HG02610 (cell line): ENCODE data around the gene ADSS1.
"Not testable (repeated sequence)": the region's sequence is repeated elsewhere in the genome, so short reads cannot be mapped to it uniquely, and the experiment has no call there.

Source experiments
- ATAC-seq: cut with Tn5 transposase; IDR thresholded peaks from one replicate; pipeline ENCODE4 v1.9.1; 2021; ENCODE audit warnings: mild to moderate bottlenecking, moderate library complexity; ENCODE audit not compliant: unreplicated experiment

The ADSS1 gene

GRCh38 chr14:104714066-104714465 is 10.0 kb upstream of the ADSS1 start:
- ATAC-seq, result no peak

- no peak for ATAC-seq
Measured at GRCh38 chr14:104714681-104715080, 9.3 kb upstream of the ADSS1 start.

- no peak for ATAC-seq
Measured at GRCh38 chr14:104715416-104715815, 8.6 kb upstream of the ADSS1 start.

- ATAC-seq, result no peak
Measured at GRCh38 chr14:104715871-104716270, 8.2 kb upstream of the ADSS1 start.

GRCh38 chr14:104717137-104717536 is 6.9 kb upstream of the ADSS1 start:
- ATAC-seq, result no peak

GRCh38 chr14:104717646-104718045 is 6.4 kb upstream of the ADSS1 start:
- no peak for ATAC-seq

- ATAC-seq, result no peak
Measured at GRCh38 chr14:104718147-104718546, 5.9 kb upstream of the ADSS1 start.

- ATAC-seq, result no peak
Measured at GRCh38 chr14:104718871-104719270, 5.2 kb upstream of the ADSS1 start.

- no peak for ATAC-seq
Measured at GRCh38 chr14:104719343-104719742, 4.7 kb upstream of the ADSS1 start.

GRCh38 chr14:104721505-104722431 is 2.3 kb upstream of the ADSS1 start:
- no peak for ATAC-seq

- ATAC-seq, result no peak
Measured at GRCh38 chr14:104722938-104723650, 935 bp upstream of the ADSS1 start.

- ATAC-seq, result no peak
Measured at GRCh38 chr14:104724407-104724980, 465 bp downstream of the ADSS1 start.

- no peak for ATAC-seq
Measured at GRCh38 chr14:104724981-104725771, 1.1 kb downstream of the ADSS1 start.

- ATAC-seq, result no peak
Measured at GRCh38 chr14:104725772-104726548, 1.9 kb downstream of the ADSS1 start.

GRCh38 chr14:104726600-104727451 is 2.8 kb downstream of the ADSS1 start:
- ATAC-seq, result no peak

- no peak for ATAC-seq
Measured at GRCh38 chr14:104728631-104729030, 4.6 kb downstream of the ADSS1 start.

- ATAC-seq, result not testable (repeated sequence)
Measured at GRCh38 chr14:104729176-104729834, 5.3 kb downstream of the ADSS1 start.

- ATAC-seq, result no peak
Measured at GRCh38 chr14:104729835-104730181, 5.8 kb downstream of the ADSS1 start.

- ATAC-seq, result no peak
Measured at GRCh38 chr14:104730487-104730886, 6.5 kb downstream of the ADSS1 start.
